Stimulated activated CD4-positive, alpha-beta T cell treated with anti-CD3 and anti-CD28 coated beads, Interleukin-1b, Interleukin-23, amount 100 ng/mL, for 48 hours (primary cell): Measurements from ENCODE around the gene USP6NL.
"Not testable (repeated sequence)": the region's sequence is repeated elsewhere in the genome, so short reads cannot be mapped to it uniquely, and the experiment has no call there.

ENCODE experiments used
- DNase-seq: peaks from one replicate; pipeline ENCODE4 v3.0.0-alpha.2; 2020

USP6NL gene

GRCh38 chr10:11441151-11441535, 170.3 kb downstream of the USP6NL start:
- no peak for DNase-seq

- peak; percentile 63 for DNase-seq
Observed at GRCh38 chr10:11440250-11441150, 170.9 kb downstream of the USP6NL start.

GRCh38 chr10:11439523-11440053, 171.9 kb downstream of the USP6NL start:
- DNase-seq: no peak

- DNase-seq: no peak
Observed at GRCh38 chr10:11437391-11438142, 173.9 kb downstream of the USP6NL start.

GRCh38 chr10:11436445-11436844, 175.0 kb downstream of the USP6NL start:
- not testable (repeated sequence) for DNase-seq

GRCh38 chr10:11435581-11435981, 175.9 kb downstream of the USP6NL start:
- no peak for DNase-seq

GRCh38 chr10:11434324-11434723, 177.1 kb downstream of the USP6NL start:
- DNase-seq: no peak

GRCh38 chr10:11433657-11434056, 177.8 kb downstream of the USP6NL start:
- no peak for DNase-seq

- DNase-seq: no peak
Observed at GRCh38 chr10:11431216-11431555, 180.3 kb downstream of the USP6NL start.

- no peak for DNase-seq
Observed at GRCh38 chr10:11430421-11431215, 180.8 kb downstream of the USP6NL start.

- no peak for DNase-seq
Observed at GRCh38 chr10:11429439-11430052, 181.9 kb downstream of the USP6NL start.

GRCh38 chr10:11425676-11426075, 185.8 kb downstream of the USP6NL start:
- DNase-seq: no peak

GRCh38 chr10:11425296-11425610, 186.2 kb downstream of the USP6NL start:
- no peak for DNase-seq

- DNase-seq: no peak
Observed at GRCh38 chr10:11424456-11425295, 186.8 kb downstream of the USP6NL start.

- DNase-seq: no peak
Observed at GRCh38 chr10:11416974-11417373, 194.5 kb downstream of the USP6NL start.

GRCh38 chr10:11415095-11415494, 196.4 kb downstream of the USP6NL start:
- no peak for DNase-seq

- DNase-seq: no peak
Observed at GRCh38 chr10:11414314-11415038, 197.0 kb downstream of the USP6NL start.

- no peak for DNase-seq
Observed at GRCh38 chr10:11411926-11412545, 199.4 kb downstream of the USP6NL start.

- DNase-seq: no peak
Observed at GRCh38 chr10:11409357-11409756, 202.1 kb downstream of the USP6NL start.

- no peak for DNase-seq
Observed at GRCh38 chr10:11407939-11408338, 203.5 kb downstream of the USP6NL start.

GRCh38 chr10:11406746-11407145, 204.7 kb downstream of the USP6NL start:
- no peak for DNase-seq
